DMS 273 treated with DMSO at 0.1 percent for 48 hours (cell line): ENCODE results near the gene CEP112.

Source experiments
- DNase-seq: peaks from one replicate; lab custom pipeline; 2025; lab: John Stamatoyannopoulos, UW

Gene CEP112

DNA sequence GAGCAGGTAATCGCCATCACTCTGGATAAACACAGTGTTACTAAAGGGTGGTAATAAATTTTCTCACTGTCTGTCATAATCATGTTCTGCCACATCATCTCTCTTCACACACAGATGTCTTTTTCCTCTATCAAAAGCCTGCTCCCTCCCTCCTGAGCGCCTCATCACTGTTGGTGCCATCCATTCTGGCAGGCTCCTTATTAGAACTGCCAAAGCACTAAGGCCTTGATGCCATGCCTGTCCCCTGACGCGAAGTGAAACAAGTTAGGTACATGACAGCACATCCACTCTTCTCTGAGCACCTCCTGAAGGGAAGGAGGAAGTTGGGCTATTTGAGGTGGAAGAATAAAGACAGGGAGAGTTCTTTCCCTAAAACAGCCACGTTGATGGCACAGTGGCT, 592.3 kb downstream of the CEP112 start:
- no peak for DNase-seq

DNA sequence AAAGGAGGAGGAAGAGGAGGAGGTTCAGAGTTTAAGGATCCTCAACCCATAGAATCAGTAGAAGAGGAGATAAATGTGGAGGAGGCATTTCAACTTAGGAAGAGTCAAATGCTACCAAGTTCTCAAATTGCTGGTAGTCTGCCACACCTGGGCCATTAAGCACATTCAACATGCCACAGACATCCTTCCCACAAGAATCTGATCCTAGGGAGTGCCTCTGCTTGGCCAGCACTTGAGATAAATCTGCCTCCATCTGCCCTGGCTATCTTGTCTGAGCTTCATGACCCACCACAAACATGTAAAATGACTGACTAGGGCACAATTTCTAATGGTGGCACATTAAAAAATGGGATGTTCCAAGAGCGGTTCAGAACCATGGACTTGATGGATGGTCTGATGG, 593.2 kb downstream of the CEP112 start:
- no peak for DNase-seq

DNA sequence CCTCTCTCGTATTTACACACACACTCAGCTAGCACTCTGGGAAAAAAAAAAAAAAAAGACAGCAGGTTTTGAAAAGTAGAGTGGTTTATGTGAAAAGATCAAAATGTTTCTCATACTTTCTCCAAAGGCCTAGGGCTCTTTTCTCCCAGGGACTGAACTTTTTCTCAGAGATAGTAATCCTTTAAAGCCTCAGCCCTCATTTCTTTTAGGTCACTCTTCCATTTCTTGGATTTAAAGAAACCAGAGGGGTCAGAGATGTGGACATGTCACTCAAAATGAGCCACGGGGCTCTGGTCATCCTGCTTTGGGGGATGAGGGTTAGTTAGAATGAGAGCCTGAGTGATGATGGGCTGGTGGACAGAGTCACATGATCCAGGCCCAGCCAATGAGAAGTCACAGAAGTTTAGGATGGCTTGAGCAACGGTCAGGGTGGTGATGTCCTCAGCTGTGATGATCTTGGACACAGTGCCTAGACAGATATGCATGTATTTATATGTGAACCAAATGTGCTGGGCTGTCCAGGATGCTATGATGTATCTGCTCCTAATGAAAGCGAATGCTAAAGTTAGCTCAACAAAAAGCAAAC, 596.8 kb downstream of the CEP112 start:
- no peak for DNase-seq

DNA sequence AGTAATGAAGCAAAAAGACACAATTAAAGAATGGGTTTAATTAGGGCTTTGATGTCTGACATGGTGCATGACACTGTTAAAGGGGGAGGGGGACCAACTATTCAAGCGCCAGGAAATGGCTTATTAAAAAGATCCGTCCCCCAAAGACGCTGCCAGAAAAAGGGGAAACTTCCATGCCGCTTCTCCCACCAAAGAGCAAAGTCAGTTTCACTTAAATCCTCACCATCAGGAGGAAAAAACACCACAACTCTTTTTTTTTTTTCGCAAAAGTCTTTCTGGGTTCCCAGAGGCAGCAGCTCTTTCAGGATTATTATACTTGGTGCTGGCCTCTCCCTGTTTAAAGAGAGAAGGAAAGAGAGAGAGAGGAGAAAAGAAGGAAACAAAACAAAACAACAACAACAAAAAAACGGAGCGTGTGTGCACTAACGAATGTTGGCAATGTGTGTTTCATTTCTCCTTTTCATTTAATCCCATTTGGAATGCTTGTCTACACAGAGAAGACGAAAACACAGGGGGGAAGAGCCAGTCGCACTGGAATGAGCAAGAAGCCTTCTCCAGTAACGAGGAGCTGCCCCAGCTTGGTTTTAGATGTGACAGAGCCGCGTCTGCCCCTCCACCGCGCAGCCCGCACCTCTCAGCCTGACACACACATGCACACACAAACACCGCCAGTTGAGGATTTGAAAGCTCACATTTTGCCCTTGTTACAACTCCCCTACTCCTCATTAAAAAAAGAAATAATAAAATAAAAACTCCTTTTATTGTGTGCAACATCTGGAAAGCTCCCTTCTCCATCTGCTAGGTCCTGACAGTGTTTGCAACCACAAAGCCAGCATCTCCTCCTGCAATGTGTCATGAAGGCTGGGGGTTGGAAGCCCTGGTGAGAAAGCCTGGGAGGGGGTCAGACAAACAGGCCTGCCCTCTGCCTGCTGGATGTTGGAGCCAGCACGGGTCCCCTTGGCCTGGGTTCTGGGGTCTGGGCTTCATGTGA, 597.8 kb downstream of the CEP112 start:
- peak; percentile 31 for DNase-seq

DNA sequence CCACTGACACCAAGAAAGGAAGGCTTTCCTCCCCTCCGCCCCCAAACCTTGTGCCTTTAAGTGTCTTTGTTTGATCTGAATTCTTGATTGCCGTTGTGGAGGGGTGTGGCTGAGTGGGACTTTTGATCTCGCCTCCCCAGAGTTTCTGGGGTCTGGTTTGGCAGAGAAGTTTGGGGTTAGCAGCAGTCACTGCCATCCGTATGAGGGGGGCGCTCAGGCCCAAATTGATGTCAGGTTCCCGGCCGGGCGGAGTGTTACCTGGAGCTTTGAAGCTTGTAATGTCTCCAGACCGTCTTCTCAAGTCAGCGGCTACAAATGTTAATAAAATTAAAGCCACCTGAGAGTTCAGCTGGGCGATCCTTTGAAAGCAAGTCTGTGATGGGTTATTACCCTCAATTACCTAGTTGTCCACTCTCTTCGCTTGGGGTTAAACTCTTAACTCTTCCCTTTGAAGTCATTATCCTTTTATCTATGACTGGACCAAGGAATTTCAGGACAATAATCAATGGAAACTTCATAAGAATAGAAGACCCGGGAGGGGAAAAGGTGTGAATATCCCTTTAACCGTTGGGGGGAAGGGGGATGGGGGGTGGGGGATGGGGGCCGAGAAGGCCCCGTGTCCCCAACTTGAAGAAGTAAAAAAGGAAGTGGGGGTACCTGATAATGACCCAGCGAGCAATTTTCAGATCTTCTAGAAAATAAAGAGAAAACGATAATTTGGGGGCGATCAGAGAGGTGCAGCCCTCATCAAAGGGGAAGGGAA, 598.7 kb downstream of the CEP112 start:
- DNase-seq, result no peak

DNA sequence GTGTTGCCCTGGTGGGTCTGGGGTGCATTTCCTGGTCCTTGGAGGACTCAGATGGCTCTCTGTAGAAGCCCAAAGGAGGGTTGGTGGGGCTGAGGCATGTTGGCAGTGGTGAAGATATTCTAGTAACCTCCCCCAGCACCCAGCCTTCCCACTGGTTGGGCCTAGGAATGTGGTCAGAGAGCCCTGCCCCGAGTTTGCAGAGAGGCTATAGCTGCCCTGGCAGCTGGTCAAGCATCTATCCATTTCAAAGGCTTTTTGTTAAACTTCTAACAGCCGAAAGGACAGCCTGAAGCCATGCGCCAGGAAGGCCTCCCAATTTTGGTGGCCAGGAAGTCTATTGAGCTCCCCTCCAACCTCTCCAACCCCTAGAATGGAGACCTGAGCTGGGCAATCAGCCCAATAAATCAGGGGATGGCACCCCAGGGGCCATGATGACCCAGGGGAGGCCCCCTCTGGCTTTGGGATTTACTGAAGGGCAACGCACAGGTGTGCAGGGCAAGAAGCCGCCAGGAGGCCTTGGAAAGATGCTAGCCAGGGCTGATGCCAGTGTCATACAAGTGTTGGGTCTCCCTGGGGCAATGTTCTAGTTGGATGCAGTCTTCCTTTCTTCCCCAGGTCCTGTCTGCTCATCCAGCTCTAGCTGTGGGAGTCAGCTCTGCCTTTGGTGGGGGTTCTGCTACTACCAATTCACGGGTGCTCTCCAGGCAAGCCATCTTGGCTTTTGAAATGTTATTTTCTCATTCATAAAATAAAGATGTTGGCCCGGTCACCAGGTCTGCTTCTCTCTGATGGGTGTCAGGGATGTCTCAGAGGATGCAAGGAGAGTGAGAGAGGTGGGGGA, 599.6 kb downstream of the CEP112 start:
- DNase-seq, result no peak

DNA sequence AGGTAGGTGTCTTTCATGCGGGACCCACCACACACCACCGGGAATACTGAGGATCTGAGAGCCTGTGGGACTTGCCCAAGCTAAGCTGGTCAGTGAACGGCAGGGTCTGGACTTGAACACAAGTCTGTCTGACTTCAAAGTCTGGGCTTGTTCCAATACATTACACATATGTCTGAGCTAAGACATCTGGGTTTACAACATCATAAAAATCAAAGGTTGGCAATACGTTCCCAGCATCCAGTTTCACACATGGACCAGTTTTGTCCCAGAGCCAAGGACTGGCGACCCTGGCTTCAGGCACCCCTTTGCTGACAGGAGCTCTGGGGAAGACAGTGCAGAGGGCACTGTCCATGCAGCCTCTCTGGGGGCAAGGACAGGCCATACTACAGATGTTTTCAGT, 602.6 kb downstream of the CEP112 start:
- DNase-seq, result no peak

DNA sequence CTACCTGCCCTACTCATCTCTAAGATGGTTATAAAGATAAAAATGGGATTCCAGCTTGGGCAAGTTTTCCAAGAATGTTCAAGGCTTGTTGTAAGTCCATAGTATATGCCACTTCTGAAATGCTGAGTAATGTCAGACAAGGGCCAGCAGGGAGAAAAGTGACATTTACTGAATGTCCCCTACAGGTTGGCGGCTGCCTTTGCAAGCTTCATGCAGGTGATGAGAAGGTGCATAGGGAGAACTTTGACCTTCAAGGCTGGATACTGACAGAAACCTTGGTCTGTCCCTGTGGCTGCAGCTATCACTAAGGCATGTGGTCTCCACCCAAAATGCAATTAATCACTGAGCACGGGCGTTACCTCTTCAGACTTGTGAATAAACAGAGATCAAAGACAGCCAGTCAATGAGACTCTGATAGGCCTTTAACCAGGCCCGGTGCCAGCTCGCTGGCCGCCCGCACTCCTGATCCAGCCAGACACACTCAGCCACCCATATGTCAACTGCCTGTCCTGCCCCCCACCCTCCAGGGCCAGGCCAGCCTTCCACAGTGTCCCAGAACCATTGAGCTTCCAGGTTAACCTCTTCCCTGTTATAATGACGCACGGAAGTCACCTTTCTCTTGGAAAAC, 603.6 kb downstream of the CEP112 start:
- no peak for DNase-seq

DNA sequence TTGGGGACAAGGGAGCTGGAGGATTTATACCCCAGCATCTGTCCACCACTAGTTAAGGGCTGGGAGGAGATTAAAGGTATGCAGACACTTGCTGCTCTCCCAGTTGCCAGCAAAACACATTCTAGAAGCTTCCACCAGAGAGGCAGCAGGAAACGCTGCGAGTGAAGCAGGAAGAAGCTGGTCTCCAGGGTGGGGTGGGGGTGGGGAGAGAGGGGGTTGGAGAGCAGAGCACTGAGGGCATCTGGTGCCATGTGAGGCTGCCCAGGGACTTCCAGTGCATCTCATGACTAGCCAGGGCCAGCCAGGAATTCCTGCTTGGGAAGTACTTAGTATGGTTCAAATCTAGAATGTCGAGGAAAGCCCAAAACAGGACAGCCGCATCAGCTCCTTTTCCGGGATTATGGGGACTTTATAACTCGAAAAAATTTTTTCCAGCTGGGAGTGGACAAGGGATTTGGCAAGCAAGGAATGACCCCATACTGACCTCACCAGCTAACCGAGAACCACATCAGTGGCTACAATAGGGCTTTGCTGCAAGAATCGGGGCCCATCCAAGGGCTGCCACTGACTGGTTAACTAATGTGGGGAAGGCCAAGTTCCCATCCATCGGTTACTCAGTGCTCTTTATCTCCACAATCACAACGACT, 604.3 kb downstream of the CEP112 start:
- DNase-seq, result no peak

DNA sequence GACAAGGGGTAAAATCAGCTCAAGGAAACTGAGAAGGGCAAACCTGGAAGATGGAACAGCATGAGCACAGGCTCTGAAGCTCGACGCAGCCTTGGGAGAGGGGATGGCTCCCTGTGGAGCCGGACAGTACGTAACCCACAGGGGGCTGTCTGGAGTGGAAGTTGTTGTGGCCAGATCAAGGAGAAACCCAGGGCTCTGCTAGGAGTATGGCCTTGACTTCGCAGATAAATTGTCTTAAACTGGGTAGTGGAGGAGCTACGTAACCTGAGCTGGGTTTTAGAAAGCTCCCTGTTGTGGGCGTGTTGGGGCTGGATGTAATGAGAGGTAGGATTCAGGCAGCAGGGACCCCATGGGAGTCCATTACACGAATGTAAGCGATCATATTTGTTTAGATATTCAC, 605.0 kb downstream of the CEP112 start:
- no peak for DNase-seq
